Spleen (tissue), 7 donors: ENCODE results near the gene SIAH1.

Experiments
- POLR2A ChIP-seq, 3 donors: fragments of 450-650 bp; IDR thresholded peaks; one replicate each; pipeline ENCODE4 v1.5.1; 2017; ENCODE audit warnings: antibody characterized with exemption in 3 of 3, mild to moderate bottlenecking in 1 of 3
- POLR2AphosphoS5 ChIP-seq, 3 donors: sonication (generic); formaldehyde crosslinking; IDR thresholded peaks; one replicate each; pipeline ENCODE4 v1.5.1; 2017; ENCODE audit warnings: antibody characterized with exemption in 3 of 3
- TF ChIP-seq, protein P1 (sequence below), 11 experiments: fragments of 200-600 bp in 7 of 11; fragments of 450-650 bp in 4 of 11; sonication (generic) in 4 of 11; IDR thresholded peaks in 8 of 11; conservative IDR thresholded peaks in 3 of 11; 1 replicate in 7 of 11; 2 replicates in 4 of 11; pipeline versions ENCODE4 v1.4.0 to v1.8.0; 2016 to 2021; ENCODE audit warnings: antibody characterized with exemption in 11 of 11, inconsistent platforms in 4 of 11, mild to moderate bottlenecking in 1 of 11
- donor health status: DM: no; HTN: no; CAD: no; lungs with moderate emphysema.
- donor health status: DM: no; HTN: no; CAD: no.
- donor health status: DM: no; HTN: no; CAD: no.

DNA sequence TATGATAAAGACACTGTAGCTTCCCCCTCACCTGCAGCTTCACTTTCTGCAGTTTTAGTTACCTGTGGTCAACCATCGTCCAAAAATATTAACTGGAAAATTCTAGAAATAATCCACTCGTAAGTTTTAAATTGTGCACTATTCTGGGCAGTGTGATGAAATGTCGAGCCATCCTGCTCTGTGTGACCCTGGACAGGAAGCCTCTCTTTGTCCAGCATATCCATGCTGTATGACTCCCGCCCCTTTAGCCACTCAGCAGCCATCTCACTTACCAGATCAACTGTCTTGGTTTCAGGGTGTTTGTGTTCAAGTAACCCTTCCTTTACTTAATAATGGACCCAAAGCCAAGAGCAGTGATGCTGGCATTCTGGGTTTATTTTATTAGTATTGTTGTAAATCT, 56.1 kb downstream of the SIAH1 start:
- TF ChIP-seq POLR2AphosphoS5 (IDR thresholded peaks at IDR 0.05) (no peak), POLR2A (IDR thresholded peaks at IDR 0.05) (no peak)
- TF ChIP-seq, protein P1, sequence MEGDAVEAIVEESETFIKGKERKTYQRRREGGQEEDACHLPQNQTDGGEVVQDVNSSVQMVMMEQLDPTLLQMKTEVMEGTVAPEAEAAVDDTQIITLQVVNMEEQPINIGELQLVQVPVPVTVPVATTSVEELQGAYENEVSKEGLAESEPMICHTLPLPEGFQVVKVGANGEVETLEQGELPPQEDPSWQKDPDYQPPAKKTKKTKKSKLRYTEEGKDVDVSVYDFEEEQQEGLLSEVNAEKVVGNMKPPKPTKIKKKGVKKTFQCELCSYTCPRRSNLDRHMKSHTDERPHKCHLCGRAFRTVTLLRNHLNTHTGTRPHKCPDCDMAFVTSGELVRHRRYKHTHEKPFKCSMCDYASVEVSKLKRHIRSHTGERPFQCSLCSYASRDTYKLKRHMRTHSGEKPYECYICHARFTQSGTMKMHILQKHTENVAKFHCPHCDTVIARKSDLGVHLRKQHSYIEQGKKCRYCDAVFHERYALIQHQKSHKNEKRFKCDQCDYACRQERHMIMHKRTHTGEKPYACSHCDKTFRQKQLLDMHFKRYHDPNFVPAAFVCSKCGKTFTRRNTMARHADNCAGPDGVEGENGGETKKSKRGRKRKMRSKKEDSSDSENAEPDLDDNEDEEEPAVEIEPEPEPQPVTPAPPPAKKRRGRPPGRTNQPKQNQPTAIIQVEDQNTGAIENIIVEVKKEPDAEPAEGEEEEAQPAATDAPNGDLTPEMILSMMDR (IDR thresholded peaks at IDR 0.05 in 8 of 11, conservative IDR thresholded peaks at IDR 0.05 in 3 of 11): no peak
